Breast epithelium (tissue), 4 donors: ENCODE data around the gene TAS2R46. TPM values are rescaled to one million over a fixed set of nuclear protein-coding genes. Genes with fewer than 3 reads are reported as not detected.
"Not testable (repeated sequence)": the region's sequence is repeated elsewhere in the genome, so short reads cannot be mapped to it uniquely, and the experiment has no call there.

ENCODE experiments used
- DNase-seq, 2 donors: peaks; one replicate each; pipeline ENCODE4 v3.0.0-alpha.2; 2019; ENCODE audit warnings: low spot score in 2 of 2
- H3K27ac ChIP-seq, 2 donors: fragments of 200-600 bp; sonication (generic) in 1 of 2; one replicate each; pipeline ENCODE4 v1.5.1; 2016 to 2019; ENCODE audit warnings: mild to moderate bottlenecking in 1 of 2
- H3K27me3 ChIP-seq, 2 donors: fragments of 200-600 bp; sonication (generic) in 1 of 2; one replicate each; pipeline versions ENCODE4 v1.5.1 to v1.6.0; 2017 to 2019; ENCODE audit warnings: control low read depth in 1 of 2, mild to moderate bottlenecking in 1 of 2
- H3K36me3 ChIP-seq: fragments of 200-600 bp; one replicate; pipeline ENCODE4 v1.5.1; 2019
- H3K4me1 ChIP-seq, 2 donors: fragments of 200-600 bp; sonication (generic); one replicate each; pipeline ENCODE4 v1.5.1; 2016 to 2019; ENCODE audit warnings: control low read depth in 1 of 2
- H3K4me3 ChIP-seq, 3 donors: fragments of 200-600 bp; sonication (generic); 1 replicate in 2 of 3; 2 replicates in 1 of 3; pipeline ENCODE4 v1.5.1; 2016 to 2019; ENCODE audit warnings: mild to moderate bottlenecking in 3 of 3, moderate library complexity in 2 of 3
- H3K9me3 ChIP-seq, 2 donors: fragments of 200-600 bp; sonication (generic) in 1 of 2; one replicate each; pipeline ENCODE4 v1.5.1; 2016 to 2019; ENCODE audit warnings: control low read depth in 1 of 2
- CTCF ChIP-seq, 3 donors: fragments of 450-650 bp; IDR thresholded peaks; one replicate each; pipeline ENCODE4 v1.5.1; 2016 to 2017; ENCODE audit warnings: antibody characterized with exemption in 3 of 3, mild to moderate bottlenecking in 3 of 3, moderate library complexity in 3 of 3
- POLR2A ChIP-seq: fragments of 450-650 bp; IDR thresholded peaks from one replicate; pipeline ENCODE4 v1.6.1; 2016; ENCODE audit warnings: antibody characterized with exemption, mild to moderate bottlenecking, moderate library complexity
- POLR2AphosphoS5 ChIP-seq, 3 donors: sonication (generic); formaldehyde crosslinking; IDR thresholded peaks; one replicate each; pipeline ENCODE4 v1.6.1; 2017; ENCODE audit warnings: antibody characterized with exemption in 3 of 3
- intact Hi-C: fragments of 100-400 bp; cut with DNase I; formaldehyde crosslinking; loops from one replicate; pipeline ENCODE4 v1.15.1; 2023; ENCODE audit warnings: low total_unique reads
- total RNA-seq, 3 donors: library from RNA; depleted of rRNA; stranded (reverse); fragments of >200 nt; gene quantifications; one replicate each; pipeline ENCODE4 v1.1.0, GENCODE V29; 2016

Gene TAS2R46
- total RNA-seq, 3 donors from 2014 or later: 3.2 to 4.6 (median 3.2) TPM

- H3K4me3 ChIP-seq: no peak overlapping the region
- H3K36me3 ChIP-seq: no peaks in the 10 kb centered on the region
- no peaks in the 10 kb centered on the region for H3K9me3 ChIP-seq
- intact Hi-C loops: no loop called here
- no peak overlapping the region for H3K27ac ChIP-seq
- no peak for DNase-seq
- TF ChIP-seq CTCF (IDR thresholded peaks at IDR 0.05) (no peak), POLR2AphosphoS5 (IDR thresholded peaks at IDR 0.05) (no peak), POLR2A (no peak)
- H3K4me1 ChIP-seq: no peaks in the 10 kb centered on the region
- no peaks in the 10 kb centered on the region for H3K27me3 ChIP-seq
Measured at GRCh38 chr12:11039171-11039570, 22.9 kb downstream of the TAS2R46 start.

GRCh38 chr12:11033959-11034358, 28.1 kb downstream of the TAS2R46 start:
- H3K36me3 ChIP-seq, intact Hi-C loops, H3K4me1 ChIP-seq, H3K9me3 ChIP-seq, H3K27me3 ChIP-seq, DNase-seq, H3K27ac ChIP-seq, H3K4me3 ChIP-seq: not testable (repeated sequence)

DNA sequence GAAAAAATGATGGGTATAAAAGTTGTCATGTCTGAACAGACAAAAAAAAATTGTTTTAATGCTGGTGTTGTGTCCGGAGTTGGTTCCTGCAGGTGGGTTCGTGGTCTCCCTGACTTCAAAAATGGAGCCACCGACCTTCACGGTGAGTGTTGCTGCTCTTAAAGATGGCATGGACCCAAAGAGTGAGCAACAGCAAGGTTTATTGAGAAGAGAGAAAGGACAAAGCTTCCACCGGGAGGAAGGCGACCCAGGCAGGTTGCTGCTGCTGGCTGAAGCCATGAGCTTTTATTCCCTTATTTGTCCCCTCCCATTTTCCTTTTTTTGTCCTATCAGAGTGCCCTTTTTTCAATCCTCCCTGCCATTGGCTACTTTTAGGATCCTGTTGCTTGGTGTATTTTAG, 30.8 kb downstream of the TAS2R46 start, which contains the start of gene TAS2R31:
TSS of gene TAS2R31 (minus strand) at position 101 of the 400 bp plus-strand sequence. CDS start at position 29, 72 bp downstream.
- DNase-seq: no peak
- Histone ChIP-seq H3K27ac (no peak within 1 kb of the TSS), H3K4me1 (no peaks in the 10 kb centered on the region), H3K4me3 (no peak within 1 kb of the TSS), H3K27me3 (no peaks in the 10 kb centered on the region), H3K9me3 (no peaks in the 10 kb centered on the region), H3K36me3 (no peaks in the 10 kb centered on the region)
- intact Hi-C loops: no loop called here
- no peak for TF ChIP-seq POLR2AphosphoS5 (IDR thresholded peaks at IDR 0.05)
- TF ChIP-seq POLR2A: no peak
- TF ChIP-seq CTCF (IDR thresholded peaks at IDR 0.05): no peak

DNA sequence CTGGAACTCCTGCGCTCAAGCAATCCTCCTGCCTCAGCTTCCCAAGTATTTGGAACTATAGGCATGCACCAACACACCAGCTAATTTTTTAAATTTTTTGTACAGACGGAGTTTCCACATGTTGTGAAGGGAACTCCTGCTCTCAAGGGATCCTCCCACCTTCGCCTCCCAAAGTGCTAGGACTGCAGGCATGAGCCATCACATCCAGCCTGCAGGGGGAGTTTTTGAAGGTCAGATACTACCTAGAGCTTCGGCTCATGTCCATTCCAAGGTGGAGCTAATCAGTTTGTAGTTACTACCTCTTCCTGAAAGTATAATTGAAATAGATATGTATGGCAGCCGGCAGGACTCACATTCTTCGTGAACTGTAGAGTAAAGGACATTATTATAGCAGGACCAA, 36.0 kb downstream of the TAS2R46 start:
- DNase-seq: no peak
- H3K27ac ChIP-seq: no peak overlapping the region
- no peaks in the 10 kb centered on the region for H3K9me3 ChIP-seq
- TF ChIP-seq POLR2A: no peak
- TF ChIP-seq CTCF (IDR thresholded peaks at IDR 0.05): no peak
- TF ChIP-seq POLR2AphosphoS5 (IDR thresholded peaks at IDR 0.05): no peak
- H3K4me3 ChIP-seq: no peak overlapping the region
- intact Hi-C loops: no loop called here
- no peaks in the 10 kb centered on the region for H3K36me3 ChIP-seq
- no peaks in the 10 kb centered on the region for H3K27me3 ChIP-seq
- H3K4me1 ChIP-seq: no peaks in the 10 kb centered on the region

GRCh38 chr12:11023387-11023786, 38.7 kb downstream of the TAS2R46 start:
- no peak for DNase-seq
- Histone ChIP-seq H3K4me1 (no peaks in the 10 kb centered on the region), H3K27ac (no peak overlapping the region), H3K27me3 (no peaks in the 10 kb centered on the region), H3K9me3 (no peaks in the 10 kb centered on the region), H3K4me3 (no peak overlapping the region), H3K36me3 (no peaks in the 10 kb centered on the region)
- TF ChIP-seq CTCF (IDR thresholded peaks at IDR 0.05) (no peak), POLR2A (no peak), POLR2AphosphoS5 (IDR thresholded peaks at IDR 0.05) (no peak)
- intact Hi-C loops: no loop called here

GRCh38 chr12:11022520-11022919, 39.6 kb downstream of the TAS2R46 start, which contains the start of gene TAS2R19:
Gene TAS2R19, minus strand, starts transcription at chr12:11022620. Its CDS starts 49 bp downstream, at chr12:11022571.
- intact Hi-C loops: no loop called here

More at GRCh38 chr12:11022520-11022919, 39.6 kb downstream of the TAS2R46 start, which contains the start of gene TAS2R19:
- H3K9me3 ChIP-seq: no peaks in the 10 kb centered on the region
- DNase-seq: no peak
- no peaks in the 10 kb centered on the region for H3K27me3 ChIP-seq
- H3K4me1 ChIP-seq: no peaks in the 10 kb centered on the region
- no peak for TF ChIP-seq CTCF (IDR thresholded peaks at IDR 0.05)
- no peak for TF ChIP-seq POLR2AphosphoS5 (IDR thresholded peaks at IDR 0.05)
- no peak for TF ChIP-seq POLR2A
- no peaks in the 10 kb centered on the region for H3K36me3 ChIP-seq
- no peak within 1 kb of the TSS for H3K4me3 ChIP-seq
- no peak within 1 kb of the TSS for H3K27ac ChIP-seq
